ENCODE measurements around the gene KRTAP1-1.

- no peak for TF ChIP-seq TAF1 (IDR thresholded peaks at IDR 0.05; ENCODE audit: low read depth, low read length)
- TF ChIP-seq POLR2A (IDR thresholded peaks at IDR 0.05; ENCODE audit: low read depth, low read length) = no peak
- TF ChIP-seq SPI1 (IDR thresholded peaks at IDR 0.05; ENCODE audit: low read depth, low read length) = no peak
- no peak for TF ChIP-seq POU2F2 (IDR thresholded peaks at IDR 0.05; ENCODE audit: low read depth, low read length)
Measured at GRCh38 chr17:41024697-41025096, 16.6 kb downstream of the KRTAP1-1 start.

Data from GM12891 (cell line).